HepG2 (cell line): ENCODE data around the gene BAZ1A. TPM values are rescaled to one million over a fixed set of nuclear protein-coding genes. Genes with fewer than 3 reads are reported as not detected.
A peak's percentile ranks its signal among the peaks of the same experiment; 100 is the strongest.

Experiments
- CENPX ChIP-seq: sonication (generic); formaldehyde crosslinking; IDR thresholded peaks from 2 replicates; pipeline ENCODE4 v1.9.0; 2021; ENCODE audit warnings: mild to moderate bottlenecking, missing genetic modification reagents, moderate library complexity
- ELF3 ChIP-seq: IDR thresholded peaks from 2 replicates; pipeline ENCODE4 v1.6.1; 2016; ENCODE audit warnings: missing genetic modification reagents, missing compliant biosample characterization
- FOXJ3 ChIP-seq: sonication (generic); formaldehyde crosslinking; IDR thresholded peaks from 2 replicates; pipeline ENCODE4 v1.4.0; 2020; ENCODE audit warnings: missing genetic modification reagents, mild to moderate bottlenecking, borderline replicate concordance
- NFYB ChIP-seq: sonication (generic); formaldehyde crosslinking; IDR thresholded peaks from 2 replicates; pipeline ENCODE4 v1.4.0; 2020; ENCODE audit warnings: missing genetic modification reagents
- RBM22 ChIP-seq: fragments of 200-400 bp; formaldehyde crosslinking; optimal IDR thresholded peaks from 2 replicates; pipeline ENCODE3; 2017; ENCODE audit warnings: mild to moderate bottlenecking, low read length, moderate library complexity
- SAFB2 ChIP-seq: sonication (generic); formaldehyde crosslinking; IDR thresholded peaks from 2 replicates; pipeline ENCODE4 v1.5.1; 2020; ENCODE audit warnings: missing genetic modification reagents, low read depth, mild to moderate bottlenecking, borderline replicate concordance
- TCF12 ChIP-seq, 2 experiments: fragments of 450-650 bp in 1 of 2; sonication (generic) in 1 of 2; formaldehyde crosslinking in 1 of 2; IDR thresholded peaks; 2 replicates each; pipeline versions ENCODE4 v1.6.1 to v1.8.0; 2017 to 2022; ENCODE audit warnings: antibody characterized with exemption in 1 of 2, mild to moderate bottlenecking in 1 of 2, missing genetic modification reagents in 1 of 2, moderate library complexity in 1 of 2
- XBP1 ChIP-seq: sonication (generic); formaldehyde crosslinking; IDR thresholded peaks from 2 replicates; pipeline ENCODE4 v1.5.0; 2020; ENCODE audit warnings: missing genetic modification reagents
- YY1 ChIP-seq: IDR thresholded peaks from 2 replicates; pipeline ENCODE4 v1.6.1; 2011; ENCODE audit warnings: low read length, low read depth, moderate library complexity, mild to moderate bottlenecking; ENCODE audit not compliant: insufficient read depth, insufficient replicate concordance
- ZNF781 ChIP-seq: sonication (generic); formaldehyde crosslinking; IDR thresholded peaks from 2 replicates; pipeline ENCODE4 v1.5.1; 2020; ENCODE audit warnings: borderline replicate concordance, mild to moderate bottlenecking, missing genetic modification reagents; ENCODE audit errors: not compliant biosample characterization
- polyA plus RNA-seq, 8 experiments: library from polyadenylated mRNA; depleted of rRNA in 3 of 8; stranded (reverse) in 7 of 8; unstranded in 1 of 8; fragments of >200 nt; fragmentation: Illumina TruSeq in 4 of 8; extraction: Trizol in 4 of 8; gene quantifications; 2 replicates each; pipeline versions ENCODE4 v1.2.1 to v1.2.3, GENCODE V29; 2011 to 2016; ENCODE audit warnings: low read depth in 4 of 8, missing spikeins in 1 of 8, mixed read lengths in 1 of 8; ENCODE audit not compliant: insufficient read depth in 1 of 8
- total RNA-seq, 5 experiments: library from RNA; depleted of rRNA; stranded (reverse); fragments of >200 nt; fragmentation: Illumina TruSeq; extraction: Trizol; gene quantifications; 2 replicates each; pipeline ENCODE4 v1.2.3, GENCODE V29; 2016; ENCODE audit warnings: low read depth in 1 of 5
- TF ChIP-seq, protein P1 (sequence below): sonication (generic); formaldehyde crosslinking; IDR thresholded peaks from 2 replicates; pipeline ENCODE4 v1.8.0; 2022; ENCODE audit warnings: low read depth, missing genetic modification reagents
- TF ChIP-seq, protein P2 (sequence below): sonication (generic); formaldehyde crosslinking; IDR thresholded peaks from 2 replicates; pipeline ENCODE4 v1.4.0; 2020; ENCODE audit warnings: missing genetic modification reagents
- TF ChIP-seq, protein P3 (sequence below): sonication (generic); formaldehyde crosslinking; IDR thresholded peaks from 2 replicates; pipeline ENCODE4 v1.4.0; 2020; ENCODE audit warnings: mild to moderate bottlenecking, missing genetic modification reagents
- TF ChIP-seq, protein P4 (sequence below): sonication (generic); formaldehyde crosslinking; IDR thresholded peaks from 2 replicates; pipeline ENCODE4 v1.5.1; 2020; ENCODE audit warnings: missing genetic modification reagents, mild to moderate bottlenecking, borderline replicate concordance

The BAZ1A gene
- total and polyA plus RNA-seq, 2 of the 13 experiments (the other 11 are each of a cell fraction or from before 2014, with no cell fraction given), result 20.9 to 56.8 TPM

DNA sequence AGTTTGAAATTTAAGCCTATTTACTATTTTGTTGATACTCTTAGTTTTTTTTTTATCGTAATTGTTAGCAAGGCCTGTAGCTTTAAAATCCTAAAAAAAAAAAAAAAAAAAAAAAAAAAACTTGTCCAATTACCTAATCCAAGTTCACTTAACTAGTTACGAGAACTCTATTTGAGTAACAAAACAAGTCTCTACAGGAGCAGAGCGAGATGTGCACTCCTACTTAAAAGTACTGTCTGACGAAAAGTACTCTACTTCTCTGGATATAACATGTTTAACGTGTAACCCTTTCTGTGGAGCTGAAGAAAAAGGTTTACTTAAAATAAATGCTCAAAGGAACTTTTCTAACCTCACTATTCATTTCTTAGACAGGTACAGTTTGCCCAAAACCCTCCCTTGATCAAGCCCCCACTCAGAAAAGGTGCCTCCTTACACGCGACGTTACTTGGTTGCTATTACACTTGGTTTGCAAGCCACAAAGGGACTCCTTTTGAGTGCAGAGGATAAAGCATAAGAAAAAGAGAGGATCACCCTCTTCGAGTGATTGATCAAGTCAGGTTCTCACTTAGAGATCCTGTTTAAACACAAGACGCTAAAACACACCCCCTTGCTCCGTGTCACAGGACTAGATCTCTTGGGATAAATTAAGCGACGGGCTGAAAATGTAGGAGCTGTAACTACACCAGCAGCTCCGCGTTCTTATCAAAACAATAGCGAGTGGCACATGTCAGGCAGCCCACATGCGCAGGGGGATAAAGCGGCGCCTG lies 2.2 kb downstream of the BAZ1A start (continued):
- TF ChIP-seq FOXJ3 (CRISPR knock-in tag) (no peak), TCF12 (IDR thresholded peaks at IDR 0.05) (no peak), TCF12 (CRISPR knock-in tag; IDR thresholded peaks at IDR 0.05) (no peak), ZNF781 (CRISPR knock-in tag) (no peak), NFYB (CRISPR knock-in tag) (no peak), SAFB2 (CRISPR knock-in tag) (no peak; the same call in 1 of the 2 replicates), RBM22 (peak; percentile 4), XBP1 (CRISPR knock-in tag) (no peak; the same call in 1 of the 2 replicates), YY1 (no peak), ELF3 (no peak), CENPX (CRISPR knock-in tag) (no peak)
- TF ChIP-seq, protein P1, sequence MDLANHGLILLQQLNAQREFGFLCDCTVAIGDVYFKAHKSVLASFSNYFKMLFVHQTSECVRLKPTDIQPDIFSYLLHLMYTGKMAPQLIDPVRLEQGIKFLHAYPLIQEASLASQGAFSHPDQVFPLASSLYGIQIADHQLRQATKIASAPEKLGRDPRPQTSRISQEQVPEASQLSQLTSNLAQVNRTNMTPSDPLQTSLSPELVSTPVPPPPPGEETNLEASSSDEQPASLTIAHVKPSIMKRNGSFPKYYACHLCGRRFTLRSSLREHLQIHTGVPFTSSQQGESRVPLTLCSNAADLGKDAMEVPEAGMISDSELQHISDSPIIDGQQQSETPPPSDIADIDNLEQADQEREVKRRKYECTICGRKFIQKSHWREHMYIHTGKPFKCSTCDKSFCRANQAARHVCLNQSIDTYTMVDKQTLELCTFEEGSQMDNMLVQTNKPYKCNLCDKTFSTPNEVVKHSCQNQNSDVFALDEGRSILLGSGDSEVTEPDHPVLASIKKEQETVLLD (CRISPR knock-in tag), result no peak
- TF ChIP-seq, protein P2, sequence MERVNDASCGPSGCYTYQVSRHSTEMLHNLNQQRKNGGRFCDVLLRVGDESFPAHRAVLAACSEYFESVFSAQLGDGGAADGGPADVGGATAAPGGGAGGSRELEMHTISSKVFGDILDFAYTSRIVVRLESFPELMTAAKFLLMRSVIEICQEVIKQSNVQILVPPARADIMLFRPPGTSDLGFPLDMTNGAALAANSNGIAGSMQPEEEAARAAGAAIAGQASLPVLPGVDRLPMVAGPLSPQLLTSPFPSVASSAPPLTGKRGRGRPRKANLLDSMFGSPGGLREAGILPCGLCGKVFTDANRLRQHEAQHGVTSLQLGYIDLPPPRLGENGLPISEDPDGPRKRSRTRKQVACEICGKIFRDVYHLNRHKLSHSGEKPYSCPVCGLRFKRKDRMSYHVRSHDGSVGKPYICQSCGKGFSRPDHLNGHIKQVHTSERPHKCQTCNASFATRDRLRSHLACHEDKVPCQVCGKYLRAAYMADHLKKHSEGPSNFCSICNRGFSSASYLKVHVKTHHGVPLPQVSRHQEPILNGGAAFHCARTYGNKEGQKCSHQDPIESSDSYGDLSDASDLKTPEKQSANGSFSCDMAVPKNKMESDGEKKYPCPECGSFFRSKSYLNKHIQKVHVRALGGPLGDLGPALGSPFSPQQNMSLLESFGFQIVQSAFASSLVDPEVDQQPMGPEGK (CRISPR knock-in tag), result no peak
- TF ChIP-seq, protein P3, sequence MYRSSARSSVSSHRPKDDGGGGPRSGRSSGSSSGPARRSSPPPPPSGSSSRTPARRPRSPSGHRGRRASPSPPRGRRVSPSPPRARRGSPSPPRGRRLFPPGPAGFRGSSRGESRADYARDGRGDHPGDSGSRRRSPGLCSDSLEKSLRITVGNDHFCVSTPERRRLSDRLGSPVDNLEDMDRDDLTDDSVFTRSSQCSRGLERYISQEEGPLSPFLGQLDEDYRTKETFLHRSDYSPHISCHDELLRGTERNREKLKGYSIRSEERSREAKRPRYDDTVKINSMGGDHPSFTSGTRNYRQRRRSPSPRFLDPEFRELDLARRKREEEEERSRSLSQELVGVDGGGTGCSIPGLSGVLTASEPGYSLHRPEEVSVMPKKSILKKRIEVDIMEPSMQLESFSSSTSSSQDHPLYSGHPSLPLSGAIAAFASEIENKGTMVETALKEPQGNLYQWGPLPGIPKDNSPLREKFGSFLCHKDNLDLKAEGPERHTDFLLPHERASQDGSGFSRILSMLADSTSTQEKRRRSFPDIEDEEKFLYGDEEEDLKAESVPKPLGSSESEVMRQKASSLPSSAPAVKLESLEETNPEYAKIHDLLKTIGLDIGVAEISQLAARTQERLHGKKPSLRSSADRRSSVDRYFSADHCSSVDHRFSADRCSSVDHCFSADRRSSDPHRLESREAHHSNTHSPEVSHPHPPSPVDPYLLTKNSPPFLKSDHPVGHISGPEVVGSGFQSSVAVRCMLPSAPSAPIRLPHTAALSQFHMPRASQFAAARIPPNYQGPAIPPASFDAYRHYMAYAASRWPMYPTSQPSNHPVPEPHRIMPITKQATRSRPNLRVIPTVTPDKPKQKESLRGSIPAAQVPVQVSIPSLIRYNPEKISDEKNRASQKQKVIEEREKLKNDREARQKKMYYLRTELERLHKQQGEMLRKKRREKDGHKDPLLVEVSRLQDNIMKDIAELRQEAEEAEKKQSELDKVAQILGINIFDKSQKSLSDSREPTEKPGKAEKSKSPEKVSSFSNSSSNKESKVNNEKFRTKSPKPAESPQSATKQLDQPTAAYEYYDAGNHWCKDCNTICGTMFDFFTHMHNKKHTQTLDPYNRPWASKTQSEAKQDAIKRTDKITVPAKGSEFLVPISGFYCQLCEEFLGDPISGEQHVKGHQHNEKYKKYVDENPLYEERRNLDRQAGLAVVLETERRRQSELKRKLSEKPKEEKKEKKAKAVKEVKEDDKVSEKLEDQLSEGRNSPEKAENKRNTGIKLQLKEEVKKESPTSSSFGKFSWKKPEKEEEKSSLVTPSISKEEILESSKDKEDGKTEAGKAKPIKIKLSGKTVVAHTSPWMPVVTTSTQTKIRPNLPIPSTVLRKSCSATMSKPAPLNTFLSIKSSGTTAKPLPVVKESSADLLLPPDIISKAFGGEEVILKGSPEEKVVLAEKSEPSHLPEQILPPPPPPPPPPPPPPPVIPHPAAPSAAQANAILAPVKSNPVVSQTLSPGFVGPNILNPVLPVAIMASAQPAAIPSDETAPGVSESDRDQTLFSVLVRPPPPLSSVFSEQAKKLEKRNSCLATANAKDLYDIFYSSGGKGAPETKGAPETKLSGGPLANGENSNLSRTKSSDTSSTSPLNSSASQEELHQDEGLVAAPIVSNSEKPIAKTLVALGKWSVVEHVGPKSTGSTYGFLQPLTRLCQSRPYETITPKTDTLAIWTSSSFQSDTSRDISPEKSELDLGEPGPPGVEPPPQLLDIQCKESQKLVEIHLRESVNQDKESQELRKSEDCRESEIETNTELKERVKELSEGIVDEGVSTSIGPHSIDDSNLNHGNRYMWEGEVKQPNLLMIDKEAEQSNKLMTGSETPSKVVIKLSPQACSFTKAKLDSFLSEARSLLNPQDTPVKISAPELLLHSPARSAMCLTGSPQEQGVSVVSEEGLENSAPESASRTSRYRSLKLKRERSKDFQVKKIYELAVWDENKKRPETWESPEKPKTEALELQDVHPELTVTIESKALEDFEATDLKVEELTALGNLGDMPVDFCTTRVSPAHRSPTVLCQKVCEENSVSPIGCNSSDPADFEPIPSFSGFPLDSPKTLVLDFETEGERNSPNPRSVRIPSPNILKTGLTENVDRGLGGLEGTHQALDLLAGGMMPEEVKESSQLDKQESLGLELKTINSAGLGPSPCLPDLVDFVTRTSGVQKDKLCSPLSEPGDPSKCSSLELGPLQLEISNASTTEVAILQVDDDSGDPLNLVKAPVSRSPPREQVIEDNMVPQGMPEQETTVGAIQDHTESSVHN, result no peak
- TF ChIP-seq, protein P4, sequence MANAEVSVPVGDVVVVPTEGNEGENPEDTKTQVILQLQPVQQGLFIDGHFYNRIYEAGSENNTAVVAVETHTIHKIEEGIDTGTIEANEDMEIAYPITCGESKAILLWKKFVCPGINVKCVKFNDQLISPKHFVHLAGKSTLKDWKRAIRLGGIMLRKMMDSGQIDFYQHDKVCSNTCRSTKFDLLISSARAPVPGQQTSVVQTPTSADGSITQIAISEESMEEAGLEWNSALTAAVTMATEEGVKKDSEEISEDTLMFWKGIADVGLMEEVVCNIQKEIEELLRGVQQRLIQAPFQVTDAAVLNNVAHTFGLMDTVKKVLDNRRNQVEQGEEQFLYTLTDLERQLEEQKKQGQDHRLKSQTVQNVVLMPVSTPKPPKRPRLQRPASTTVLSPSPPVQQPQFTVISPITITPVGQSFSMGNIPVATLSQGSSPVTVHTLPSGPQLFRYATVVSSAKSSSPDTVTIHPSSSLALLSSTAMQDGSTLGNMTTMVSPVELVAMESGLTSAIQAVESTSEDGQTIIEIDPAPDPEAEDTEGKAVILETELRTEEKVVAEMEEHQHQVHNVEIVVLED (CRISPR knock-in tag), result no peak
